HepG2 (cell line): ENCODE results near the gene PLCB1. TPM values are rescaled to one million over a fixed set of nuclear protein-coding genes. Genes with fewer than 3 reads are reported as not detected.
A peak's percentile ranks its signal among the peaks of the same experiment; 100 is the strongest.

Source experiments
- ATAC-seq: fragments of 200-7000 bp; cut with Tn5 transposase; 3 replicates; pipeline ENCODE4 v1.9.1; 2020; ENCODE audit warnings: mild to moderate bottlenecking, moderate library complexity
- BruUV-seq: library from RNA; stranded (reverse); fragments of 400-500 nt; replicated peaks from 2 replicates; lab custom pipeline; 2021; lab: Mats Ljungman, UMichigan
- CTCF ChIA-PET: fragments of 300-600 bp; formaldehyde crosslinking; extraction: SDS; loops from one replicate; lab custom pipeline; 2021; ENCODE audit warnings: low total read pairs, inconsistent platforms, low intra/inter-chr PET ratio; lab: Yijun Ruan, JAX
- POLR2A ChIA-PET: fragments of 350-600 bp; sonication (Branson Sonifier 250); formaldehyde crosslinking; loops from one replicate; lab custom pipeline; 2020; ENCODE audit warnings: antibody characterized with exemption, inconsistent platforms; lab: Yijun Ruan, JAX
- DNase-seq: peaks from one replicate; pipeline ENCODE4 v3.0.0-alpha.2; 2015; ENCODE audit warnings: low spot score
- FAIRE-seq: peaks from 3 replicates; lab custom pipeline; 2011; peaks lifted over from hg19 to GRCh38; lab: Jason Lieb, UNC
- H2AFZ ChIP-seq: one replicate; pipeline ENCODE4 v1.6.1; 2011; ENCODE audit warnings: low read length, inconsistent platforms
- H3K27ac ChIP-seq: fragments of 300-600 bp; 3 replicates; pipeline ENCODE4 v1.8.0; 2011; ENCODE audit warnings: mixed run types, mild to moderate bottlenecking, mixed read lengths, low read length, inconsistent platforms; ENCODE audit not compliant: insufficient read depth; ENCODE audit errors: extremely low read length
- H3K27me3 ChIP-seq, 2 experiments: fragments of 200-600 bp in 1 of 2; 2 replicates in 1 of 2; 3 replicates in 1 of 2; pipeline versions ENCODE4 v1.6.0 to v1.8.0; 2011; ENCODE audit warnings: low read length in 2 of 2, mild to moderate bottlenecking in 2 of 2, moderate library complexity in 2 of 2, inconsistent platforms in 1 of 2; ENCODE audit not compliant: insufficient read depth in 2 of 2, control insufficient read depth in 1 of 2
- H3K36me3 ChIP-seq, 2 experiments: fragments of 200-600 bp in 1 of 2; replicated peaks in 1 of 2; 2 replicates in 1 of 2; 3 replicates in 1 of 2; pipeline versions ENCODE4 v1.5.1 to v1.8.0; 2011; ENCODE audit warnings: low read length in 2 of 2, inconsistent platforms in 1 of 2; ENCODE audit not compliant: insufficient read depth in 2 of 2, control insufficient read depth in 1 of 2
- H3K4me1 ChIP-seq: 2 replicates; pipeline ENCODE4 v1.5.1; 2012; ENCODE audit warnings: low read length, inconsistent platforms; ENCODE audit not compliant: insufficient read depth
- H3K4me2 ChIP-seq: 2 replicates; pipeline ENCODE4 v1.6.0; 2011; ENCODE audit warnings: low read depth, low read length, inconsistent platforms
- H3K4me3 ChIP-seq, 3 experiments: fragments of 200-600 bp in 1 of 3; sonication (generic), shearing (Covaris generic) in 1 of 3; replicated peaks in 1 of 3; 2 replicates each; pipeline ENCODE4 v1.5.1; 2011 to 2016; ENCODE audit warnings: low read length in 3 of 3, inconsistent platforms in 2 of 3, low read depth in 2 of 3, mild to moderate bottlenecking in 2 of 3, control low read depth in 1 of 3, mixed read lengths in 1 of 3; ENCODE audit not compliant: insufficient read depth in 1 of 3
- H3K79me2 ChIP-seq: one replicate; pipeline ENCODE4 v1.6.1; 2011; ENCODE audit warnings: low read length, inconsistent platforms; ENCODE audit not compliant: insufficient read depth
- H3K9ac ChIP-seq: 2 replicates; pipeline ENCODE4 v1.6.0; 2011; ENCODE audit warnings: mild to moderate bottlenecking, low read depth, low read length, inconsistent platforms; ENCODE audit not compliant: insufficient read depth
- H3K9me3 ChIP-seq: 2 replicates; pipeline ENCODE4 v1.5.1; 2012; ENCODE audit warnings: mild to moderate bottlenecking, low read length
- H4K20me1 ChIP-seq: 2 replicates; pipeline ENCODE4 v1.6.0; 2011; ENCODE audit warnings: inconsistent platforms, mild to moderate bottlenecking, low read length, moderate library complexity; ENCODE audit not compliant: insufficient read depth
- BHLHE40 ChIP-seq: IDR thresholded peaks from 2 replicates; pipeline ENCODE4 v1.6.1; 2011; ENCODE audit warnings: low read length, improper control_type of control experiment
- KDM1A ChIP-seq: IDR thresholded peaks from 2 replicates; pipeline ENCODE4 v1.6.1; 2016; ENCODE audit warnings: missing compliant biosample characterization
- KMT2B ChIP-seq: IDR thresholded peaks from 2 replicates; pipeline ENCODE4 v1.6.1; 2016; ENCODE audit warnings: missing genetic modification reagents, missing compliant biosample characterization
- MTF2 ChIP-seq: sonication (generic); formaldehyde crosslinking; IDR thresholded peaks from 2 replicates; pipeline ENCODE4 v1.5.0; 2020; ENCODE audit warnings: missing genetic modification reagents, borderline replicate concordance
- THAP11 ChIP-seq: IDR thresholded peaks from 2 replicates; pipeline ENCODE4 v1.6.1; 2016; ENCODE audit warnings: missing biosample characterization, missing genetic modification reagents
- ZNF101 ChIP-seq: sonication (generic); formaldehyde crosslinking; IDR thresholded peaks from 2 replicates; pipeline ENCODE4 v1.4.0; 2020; ENCODE audit warnings: mild to moderate bottlenecking, low read depth, missing genetic modification reagents, borderline replicate concordance
- ZNF317 ChIP-seq: sonication (generic); formaldehyde crosslinking; IDR thresholded peaks from 2 replicates; pipeline ENCODE4 v1.5.0; 2020; ENCODE audit warnings: mild to moderate bottlenecking, missing genetic modification reagents
- ZNF354B ChIP-seq: sonication (generic); formaldehyde crosslinking; IDR thresholded peaks from 2 replicates; pipeline ENCODE4 v1.8.0; 2022; ENCODE audit warnings: mild to moderate bottlenecking, missing genetic modification reagents
- ZNF644 ChIP-seq: IDR thresholded peaks from 2 replicates; pipeline ENCODE4 v1.6.1; 2016; ENCODE audit warnings: low read depth
- WGBS: methylation state at CpG from one replicate; pipeline ENCODE4 v1.1.6; 2017; ENCODE audit warnings: low lambda C conversion rate; 5-methylcytosine and 5-hydroxymethylcytosine counted together
- in situ Hi-C: cut with HindIII; loops from 2 replicates; pipeline ENCODE4 v1.10.0; 2017; ENCODE audit warnings: low pct_unique_long_range_greater_than_20kb; ENCODE audit not compliant: extremely low pct_ligation_motif_present
- intact Hi-C: fragments of 100-400 bp; cut with micrococcal nuclease; formaldehyde crosslinking; loops from one replicate; pipeline ENCODE4 v1.10.0; 2022; ENCODE audit not compliant: unreplicated experiment
- polyA plus RNA-seq, 8 experiments: library from polyadenylated mRNA; depleted of rRNA in 3 of 8; stranded (reverse) in 7 of 8; unstranded in 1 of 8; fragments of >200 nt; fragmentation: Illumina TruSeq in 4 of 8; extraction: Trizol in 4 of 8; gene quantifications; 2 replicates each; pipeline versions ENCODE4 v1.2.1 to v1.2.3, GENCODE V29; 2011 to 2016; ENCODE audit warnings: low read depth in 4 of 8, missing spikeins in 1 of 8, mixed read lengths in 1 of 8; ENCODE audit not compliant: insufficient read depth in 1 of 8
- total RNA-seq, 5 experiments: library from RNA; depleted of rRNA; stranded (reverse); fragments of >200 nt; fragmentation: Illumina TruSeq; extraction: Trizol; gene quantifications; 2 replicates each; pipeline ENCODE4 v1.2.3, GENCODE V29; 2016; ENCODE audit warnings: low read depth in 1 of 5
- TF ChIP-seq, protein P1 (sequence below): IDR thresholded peaks from 2 replicates; pipeline ENCODE4 v1.6.1; 2012; ENCODE audit warnings: inconsistent platforms
- TF ChIP-seq, protein P2 (sequence below): sonication (generic); formaldehyde crosslinking; IDR thresholded peaks from 2 replicates; pipeline ENCODE4 v1.9.0; 2021; ENCODE audit warnings: missing genetic modification reagents, borderline replicate concordance
- TF ChIP-seq, protein P3 (sequence below): IDR thresholded peaks from 2 replicates; pipeline ENCODE4 v1.6.1; 2016; ENCODE audit warnings: low read depth
- TF ChIP-seq, protein P4 (sequence below): sonication (generic); formaldehyde crosslinking; IDR thresholded peaks from 2 replicates; pipeline ENCODE4 v1.5.0; 2020; ENCODE audit warnings: mild to moderate bottlenecking, missing genetic modification reagents, moderate library complexity
- TF ChIP-seq, protein P5 (sequence below): sonication (generic); formaldehyde crosslinking; IDR thresholded peaks from 2 replicates; pipeline ENCODE4 v1.8.1; 2023; ENCODE audit warnings: mild to moderate bottlenecking, missing genetic modification reagents
- TF ChIP-seq, protein P6 (sequence below): fragments of 450-650 bp; IDR thresholded peaks from 2 replicates; pipeline ENCODE4 v1.6.1; 2016

The PLCB1 gene
- total and polyA plus RNA-seq, 2 of the 13 experiments (the other 11 are each of a cell fraction or from before 2014, with no cell fraction given): 42.4 to 55.9 TPM

DNA sequence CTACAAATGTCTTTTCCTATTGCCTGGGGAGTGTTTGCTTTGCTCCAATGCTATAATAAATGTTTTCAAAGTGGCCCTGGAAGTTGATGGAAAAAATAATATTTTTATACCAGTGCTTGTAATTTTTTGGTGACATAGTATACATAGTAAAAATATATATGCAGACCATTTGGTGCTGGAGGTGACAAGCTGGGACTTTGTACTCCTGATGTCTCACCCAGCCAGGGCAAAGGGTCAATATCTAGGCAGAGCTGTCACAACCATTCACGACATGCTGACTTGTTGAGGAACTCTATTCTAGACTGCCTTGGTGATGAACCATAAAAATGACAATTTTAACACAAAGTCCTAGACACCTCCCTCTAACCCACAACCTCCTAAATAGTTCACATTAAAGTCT lies 203.0 kb downstream of the PLCB1 start:
- Histone ChIP-seq H3K4me2 (no peak overlapping the region), H3K79me2 (peaks cover 7% of the 10 kb centered on the region), H3K27ac (no peak overlapping the region), H3K9ac (no peak overlapping the region), H4K20me1 (no peaks in the 10 kb centered on the region), H3K4me1 (peaks cover 72% of the 10 kb centered on the region), H2AFZ (no peak overlapping the region), H3K9me3 (no peaks in the 10 kb centered on the region), H3K4me3 (no peak overlapping the region), H3K36me3 (peaks cover 0 to 3% of the 10 kb centered on the region in 2 experiments; a peak in 2 of 5 replicates), H3K27me3 (no peaks in the 10 kb centered on the region)
- ATAC-seq (peak; percentile 21; the same call in 1 of the 3 replicates), DNase-seq (peak; percentile 50), FAIRE-seq (no peak)
- ChIA-PET CTCF (no interaction called here), POLR2A (no interaction called here)
- intact Hi-C loops: no loop called here
- no TSS peak for BruUV-seq
- WGBS: 33% methylated on average over 1 of the region's 1 CpG
- in situ Hi-C loops: no loop called here
- TF ChIP-seq, protein P1, sequence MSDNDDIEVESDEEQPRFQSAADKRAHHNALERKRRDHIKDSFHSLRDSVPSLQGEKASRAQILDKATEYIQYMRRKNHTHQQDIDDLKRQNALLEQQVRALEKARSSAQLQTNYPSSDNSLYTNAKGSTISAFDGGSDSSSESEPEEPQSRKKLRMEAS: no peak; the same call in 1 of the 2 replicates
- peak; percentile 73; the same call in 1 of the 2 replicates for TF ChIP-seq ZNF644 (CRISPR knock-in tag)
- TF ChIP-seq BHLHE40: no peak
- no peak for TF ChIP-seq KMT2B
- no peak for TF ChIP-seq ZNF354B (CRISPR knock-in tag)
- TF ChIP-seq, protein P2, sequence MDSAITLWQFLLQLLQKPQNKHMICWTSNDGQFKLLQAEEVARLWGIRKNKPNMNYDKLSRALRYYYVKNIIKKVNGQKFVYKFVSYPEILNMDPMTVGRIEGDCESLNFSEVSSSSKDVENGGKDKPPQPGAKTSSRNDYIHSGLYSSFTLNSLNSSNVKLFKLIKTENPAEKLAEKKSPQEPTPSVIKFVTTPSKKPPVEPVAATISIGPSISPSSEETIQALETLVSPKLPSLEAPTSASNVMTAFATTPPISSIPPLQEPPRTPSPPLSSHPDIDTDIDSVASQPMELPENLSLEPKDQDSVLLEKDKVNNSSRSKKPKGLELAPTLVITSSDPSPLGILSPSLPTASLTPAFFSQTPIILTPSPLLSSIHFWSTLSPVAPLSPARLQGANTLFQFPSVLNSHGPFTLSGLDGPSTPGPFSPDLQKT: no peak
- TF ChIP-seq THAP11: no peak
- no peak for TF ChIP-seq ZNF101 (CRISPR knock-in tag)
- TF ChIP-seq, protein P3, sequence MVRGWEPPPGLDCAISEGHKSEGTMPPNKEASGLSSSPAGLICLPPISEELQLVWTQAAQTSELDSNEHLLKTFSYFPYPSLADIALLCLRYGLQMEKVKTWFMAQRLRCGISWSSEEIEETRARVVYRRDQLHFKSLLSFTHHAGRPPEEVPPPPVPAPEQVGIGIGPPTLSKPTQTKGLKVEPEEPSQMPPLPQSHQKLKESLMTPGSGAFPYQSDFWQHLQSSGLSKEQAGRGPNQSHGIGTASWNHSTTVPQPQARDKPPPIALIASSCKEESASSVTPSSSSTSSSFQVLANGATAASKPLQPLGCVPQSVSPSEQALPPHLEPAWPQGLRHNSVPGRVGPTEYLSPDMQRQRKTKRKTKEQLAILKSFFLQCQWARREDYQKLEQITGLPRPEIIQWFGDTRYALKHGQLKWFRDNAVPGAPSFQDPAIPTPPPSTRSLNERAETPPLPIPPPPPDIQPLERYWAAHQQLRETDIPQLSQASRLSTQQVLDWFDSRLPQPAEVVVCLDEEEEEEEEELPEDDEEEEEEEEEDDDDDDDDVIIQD (CRISPR knock-in tag): 0 out of 2 replicates have a peak, but pooled peaks have one; percentile 23
- no peak for TF ChIP-seq MTF2 (CRISPR knock-in tag)
- TF ChIP-seq, protein P4, sequence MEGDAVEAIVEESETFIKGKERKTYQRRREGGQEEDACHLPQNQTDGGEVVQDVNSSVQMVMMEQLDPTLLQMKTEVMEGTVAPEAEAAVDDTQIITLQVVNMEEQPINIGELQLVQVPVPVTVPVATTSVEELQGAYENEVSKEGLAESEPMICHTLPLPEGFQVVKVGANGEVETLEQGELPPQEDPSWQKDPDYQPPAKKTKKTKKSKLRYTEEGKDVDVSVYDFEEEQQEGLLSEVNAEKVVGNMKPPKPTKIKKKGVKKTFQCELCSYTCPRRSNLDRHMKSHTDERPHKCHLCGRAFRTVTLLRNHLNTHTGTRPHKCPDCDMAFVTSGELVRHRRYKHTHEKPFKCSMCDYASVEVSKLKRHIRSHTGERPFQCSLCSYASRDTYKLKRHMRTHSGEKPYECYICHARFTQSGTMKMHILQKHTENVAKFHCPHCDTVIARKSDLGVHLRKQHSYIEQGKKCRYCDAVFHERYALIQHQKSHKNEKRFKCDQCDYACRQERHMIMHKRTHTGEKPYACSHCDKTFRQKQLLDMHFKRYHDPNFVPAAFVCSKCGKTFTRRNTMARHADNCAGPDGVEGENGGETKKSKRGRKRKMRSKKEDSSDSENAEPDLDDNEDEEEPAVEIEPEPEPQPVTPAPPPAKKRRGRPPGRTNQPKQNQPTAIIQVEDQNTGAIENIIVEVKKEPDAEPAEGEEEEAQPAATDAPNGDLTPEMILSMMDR (CRISPR knock-in tag): no peak
- TF ChIP-seq, protein P5, sequence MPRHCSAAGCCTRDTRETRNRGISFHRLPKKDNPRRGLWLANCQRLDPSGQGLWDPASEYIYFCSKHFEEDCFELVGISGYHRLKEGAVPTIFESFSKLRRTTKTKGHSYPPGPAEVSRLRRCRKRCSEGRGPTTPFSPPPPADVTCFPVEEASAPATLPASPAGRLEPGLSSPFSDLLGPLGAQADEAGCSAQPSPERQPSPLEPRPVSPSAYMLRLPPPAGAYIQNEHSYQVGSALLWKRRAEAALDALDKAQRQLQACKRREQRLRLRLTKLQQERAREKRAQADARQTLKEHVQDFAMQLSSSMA (CRISPR knock-in tag): no peak
- TF ChIP-seq, protein P6, sequence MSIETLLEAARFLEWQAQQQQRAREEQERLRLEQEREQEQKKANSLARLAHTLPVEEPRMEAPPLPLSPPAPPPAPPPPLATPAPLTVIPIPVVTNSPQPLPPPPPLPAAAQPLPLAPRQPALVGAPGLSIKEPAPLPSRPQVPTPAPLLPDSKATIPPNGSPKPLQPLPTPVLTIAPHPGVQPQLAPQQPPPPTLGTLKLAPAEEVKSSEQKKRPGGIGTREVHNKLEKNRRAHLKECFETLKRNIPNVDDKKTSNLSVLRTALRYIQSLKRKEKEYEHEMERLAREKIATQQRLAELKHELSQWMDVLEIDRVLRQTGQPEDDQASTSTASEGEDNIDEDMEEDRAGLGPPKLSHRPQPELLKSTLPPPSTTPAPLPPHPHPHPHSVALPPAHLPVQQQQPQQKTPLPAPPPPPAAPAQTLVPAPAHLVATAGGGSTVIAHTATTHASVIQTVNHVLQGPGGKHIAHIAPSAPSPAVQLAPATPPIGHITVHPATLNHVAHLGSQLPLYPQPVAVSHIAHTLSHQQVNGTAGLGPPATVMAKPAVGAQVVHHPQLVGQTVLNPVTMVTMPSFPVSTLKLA: no peak
- TF ChIP-seq ZNF317 (CRISPR knock-in tag): no peak
- no peak for TF ChIP-seq KDM1A
